GM23338 (cell line): ENCODE data around the gene COL8A2. TPM values are rescaled to one million over a fixed set of nuclear protein-coding genes. Genes with fewer than 3 reads are reported as not detected.

Experiments used
- polyA plus RNA-seq: library from polyadenylated mRNA; unstranded; fragments of >200 nt; fragmentation: Nextera tagmentation; extraction: Ambion mirVana; gene quantifications from 2 replicates; pipeline ENCODE4 v1.2.1, GENCODE V29; 2016
- total RNA-seq: library from RNA; depleted of rRNA; stranded (reverse); fragments of >200 nt; shearing (Covaris generic); gene quantifications from 2 replicates; pipeline ENCODE4 v1.2.3, GENCODE V29; 2014
- TF ChIP-seq, protein P1 (sequence below): fragments of 250-450 bp; sonication (Bioruptor Pico); IDR thresholded peaks from 2 replicates; pipeline ENCODE4 v1.5.0; 2020; ENCODE audit warnings: mild to moderate bottlenecking, moderate library complexity
- TF ChIP-seq, protein P2 (sequence below): IDR thresholded peaks from 2 replicates; pipeline ENCODE4 v1.6.1; 2016; ENCODE audit warnings: antibody characterized with exemption
- TF ChIP-seq, protein P3 (sequence below): IDR thresholded peaks from one replicate; pipeline ENCODE4 v1.6.1; 2018; ENCODE audit warnings: antibody characterized with exemption; ENCODE audit not compliant: unreplicated experiment

Gene COL8A2
- total and polyA plus RNA-seq, 2 experiments from 2014 or later, result 0.95 to 4.9 TPM

DNA sequence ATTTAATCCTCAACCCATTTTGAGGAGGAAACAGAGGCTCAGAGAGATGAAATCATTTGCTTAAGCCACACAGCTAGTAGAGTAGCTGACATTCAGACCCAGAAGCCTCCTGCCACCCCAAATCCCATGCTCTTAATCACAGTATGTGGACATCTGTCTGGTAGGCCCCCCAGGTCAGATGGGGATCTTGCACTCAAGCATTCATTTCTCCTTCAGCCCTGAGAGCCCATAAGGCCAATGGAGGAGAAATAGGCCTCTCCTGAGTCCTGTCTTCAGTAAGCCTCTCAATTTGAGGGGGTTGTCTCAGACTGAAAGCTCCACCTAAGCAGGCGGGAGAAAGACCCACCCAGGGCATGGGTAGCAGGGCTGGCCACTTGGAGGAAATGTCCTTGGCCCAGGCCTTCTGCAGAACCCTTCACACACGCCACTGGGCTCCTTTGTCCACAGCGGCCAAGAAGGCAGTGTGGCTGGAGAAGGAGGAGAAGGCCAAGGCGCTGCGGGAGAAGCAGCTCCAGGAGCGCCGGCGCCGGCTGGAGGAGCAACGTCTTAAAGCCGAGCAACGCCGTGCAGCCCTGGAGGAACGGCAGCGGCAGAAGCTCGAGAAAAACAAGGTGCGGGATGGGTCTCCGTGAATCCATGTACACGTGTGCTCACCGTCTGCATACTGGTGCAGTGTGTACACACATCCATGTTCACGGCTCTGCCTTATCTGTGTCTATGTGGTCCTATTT is 47.2 kb upstream of the COL8A2 start (continued):
- TF ChIP-seq, protein P1, sequence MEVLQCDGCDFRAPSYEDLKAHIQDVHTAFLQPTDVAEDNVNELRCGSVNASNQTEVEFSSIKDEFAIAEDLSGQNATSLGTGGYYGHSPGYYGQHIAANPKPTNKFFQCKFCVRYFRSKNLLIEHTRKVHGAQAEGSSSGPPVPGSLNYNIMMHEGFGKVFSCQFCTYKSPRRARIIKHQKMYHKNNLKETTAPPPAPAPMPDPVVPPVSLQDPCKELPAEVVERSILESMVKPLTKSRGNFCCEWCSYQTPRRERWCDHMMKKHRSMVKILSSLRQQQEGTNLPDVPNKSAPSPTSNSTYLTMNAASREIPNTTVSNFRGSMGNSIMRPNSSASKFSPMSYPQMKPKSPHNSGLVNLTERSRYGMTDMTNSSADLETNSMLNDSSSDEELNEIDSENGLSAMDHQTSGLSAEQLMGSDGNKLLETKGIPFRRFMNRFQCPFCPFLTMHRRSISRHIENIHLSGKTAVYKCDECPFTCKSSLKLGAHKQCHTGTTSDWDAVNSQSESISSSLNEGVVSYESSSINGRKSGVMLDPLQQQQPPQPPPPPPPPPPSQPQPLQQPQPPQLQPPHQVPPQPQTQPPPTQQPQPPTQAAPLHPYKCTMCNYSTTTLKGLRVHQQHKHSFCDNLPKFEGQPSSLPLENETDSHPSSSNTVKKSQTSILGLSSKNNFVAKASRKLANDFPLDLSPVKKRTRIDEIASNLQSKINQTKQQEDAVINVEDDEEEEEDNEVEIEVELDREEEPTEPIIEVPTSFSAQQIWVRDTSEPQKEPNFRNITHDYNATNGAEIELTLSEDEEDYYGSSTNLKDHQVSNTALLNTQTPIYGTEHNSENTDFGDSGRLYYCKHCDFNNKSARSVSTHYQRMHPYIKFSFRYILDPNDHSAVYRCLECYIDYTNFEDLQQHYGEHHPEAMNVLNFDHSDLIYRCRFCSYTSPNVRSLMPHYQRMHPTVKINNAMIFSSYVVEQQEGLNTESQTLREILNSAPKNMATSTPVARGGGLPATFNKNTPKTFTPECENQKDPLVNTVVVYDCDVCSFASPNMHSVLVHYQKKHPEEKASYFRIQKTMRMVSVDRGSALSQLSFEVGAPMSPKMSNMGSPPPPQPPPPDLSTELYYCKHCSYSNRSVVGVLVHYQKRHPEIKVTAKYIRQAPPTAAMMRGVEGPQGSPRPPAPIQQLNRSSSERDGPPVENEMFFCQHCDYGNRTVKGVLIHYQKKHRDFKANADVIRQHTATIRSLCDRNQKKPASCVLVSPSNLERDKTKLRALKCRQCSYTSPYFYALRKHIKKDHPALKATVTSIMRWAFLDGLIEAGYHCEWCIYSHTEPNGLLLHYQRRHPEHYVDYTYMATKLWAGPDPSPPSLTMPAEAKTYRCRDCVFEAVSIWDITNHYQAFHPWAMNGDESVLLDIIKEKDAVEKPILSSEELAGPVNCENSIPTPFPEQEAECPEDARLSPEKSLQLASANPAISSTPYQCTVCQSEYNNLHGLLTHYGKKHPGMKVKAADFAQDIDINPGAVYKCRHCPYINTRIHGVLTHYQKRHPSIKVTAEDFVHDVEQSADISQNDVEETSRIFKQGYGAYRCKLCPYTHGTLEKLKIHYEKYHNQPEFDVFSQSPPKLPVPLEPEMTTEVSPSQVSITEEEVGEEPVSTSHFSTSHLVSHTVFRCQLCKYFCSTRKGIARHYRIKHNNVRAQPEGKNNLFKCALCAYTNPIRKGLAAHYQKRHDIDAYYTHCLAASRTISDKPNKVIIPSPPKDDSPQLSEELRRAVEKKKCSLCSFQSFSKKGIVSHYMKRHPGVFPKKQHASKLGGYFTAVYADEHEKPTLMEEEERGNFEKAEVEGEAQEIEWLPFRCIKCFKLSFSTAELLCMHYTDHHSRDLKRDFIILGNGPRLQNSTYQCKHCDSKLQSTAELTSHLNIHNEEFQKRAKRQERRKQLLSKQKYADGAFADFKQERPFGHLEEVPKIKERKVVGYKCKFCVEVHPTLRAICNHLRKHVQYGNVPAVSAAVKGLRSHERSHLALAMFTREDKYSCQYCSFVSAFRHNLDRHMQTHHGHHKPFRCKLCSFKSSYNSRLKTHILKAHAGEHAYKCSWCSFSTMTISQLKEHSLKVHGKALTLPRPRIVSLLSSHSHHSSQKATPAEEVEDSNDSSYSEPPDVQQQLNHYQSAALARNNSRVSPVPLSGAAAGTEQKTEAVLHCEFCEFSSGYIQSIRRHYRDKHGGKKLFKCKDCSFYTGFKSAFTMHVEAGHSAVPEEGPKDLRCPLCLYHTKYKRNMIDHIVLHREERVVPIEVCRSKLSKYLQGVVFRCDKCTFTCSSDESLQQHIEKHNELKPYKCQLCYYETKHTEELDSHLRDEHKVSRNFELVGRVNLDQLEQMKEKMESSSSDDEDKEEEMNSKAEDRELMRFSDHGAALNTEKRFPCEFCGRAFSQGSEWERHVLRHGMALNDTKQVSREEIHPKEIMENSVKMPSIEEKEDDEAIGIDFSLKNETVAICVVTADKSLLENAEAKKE (CRISPR knock-in tag), result no peak
- TF ChIP-seq, protein P2, sequence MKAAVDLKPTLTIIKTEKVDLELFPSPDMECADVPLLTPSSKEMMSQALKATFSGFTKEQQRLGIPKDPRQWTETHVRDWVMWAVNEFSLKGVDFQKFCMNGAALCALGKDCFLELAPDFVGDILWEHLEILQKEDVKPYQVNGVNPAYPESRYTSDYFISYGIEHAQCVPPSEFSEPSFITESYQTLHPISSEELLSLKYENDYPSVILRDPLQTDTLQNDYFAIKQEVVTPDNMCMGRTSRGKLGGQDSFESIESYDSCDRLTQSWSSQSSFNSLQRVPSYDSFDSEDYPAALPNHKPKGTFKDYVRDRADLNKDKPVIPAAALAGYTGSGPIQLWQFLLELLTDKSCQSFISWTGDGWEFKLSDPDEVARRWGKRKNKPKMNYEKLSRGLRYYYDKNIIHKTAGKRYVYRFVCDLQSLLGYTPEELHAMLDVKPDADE, result no peak
- TF ChIP-seq, protein P3, sequence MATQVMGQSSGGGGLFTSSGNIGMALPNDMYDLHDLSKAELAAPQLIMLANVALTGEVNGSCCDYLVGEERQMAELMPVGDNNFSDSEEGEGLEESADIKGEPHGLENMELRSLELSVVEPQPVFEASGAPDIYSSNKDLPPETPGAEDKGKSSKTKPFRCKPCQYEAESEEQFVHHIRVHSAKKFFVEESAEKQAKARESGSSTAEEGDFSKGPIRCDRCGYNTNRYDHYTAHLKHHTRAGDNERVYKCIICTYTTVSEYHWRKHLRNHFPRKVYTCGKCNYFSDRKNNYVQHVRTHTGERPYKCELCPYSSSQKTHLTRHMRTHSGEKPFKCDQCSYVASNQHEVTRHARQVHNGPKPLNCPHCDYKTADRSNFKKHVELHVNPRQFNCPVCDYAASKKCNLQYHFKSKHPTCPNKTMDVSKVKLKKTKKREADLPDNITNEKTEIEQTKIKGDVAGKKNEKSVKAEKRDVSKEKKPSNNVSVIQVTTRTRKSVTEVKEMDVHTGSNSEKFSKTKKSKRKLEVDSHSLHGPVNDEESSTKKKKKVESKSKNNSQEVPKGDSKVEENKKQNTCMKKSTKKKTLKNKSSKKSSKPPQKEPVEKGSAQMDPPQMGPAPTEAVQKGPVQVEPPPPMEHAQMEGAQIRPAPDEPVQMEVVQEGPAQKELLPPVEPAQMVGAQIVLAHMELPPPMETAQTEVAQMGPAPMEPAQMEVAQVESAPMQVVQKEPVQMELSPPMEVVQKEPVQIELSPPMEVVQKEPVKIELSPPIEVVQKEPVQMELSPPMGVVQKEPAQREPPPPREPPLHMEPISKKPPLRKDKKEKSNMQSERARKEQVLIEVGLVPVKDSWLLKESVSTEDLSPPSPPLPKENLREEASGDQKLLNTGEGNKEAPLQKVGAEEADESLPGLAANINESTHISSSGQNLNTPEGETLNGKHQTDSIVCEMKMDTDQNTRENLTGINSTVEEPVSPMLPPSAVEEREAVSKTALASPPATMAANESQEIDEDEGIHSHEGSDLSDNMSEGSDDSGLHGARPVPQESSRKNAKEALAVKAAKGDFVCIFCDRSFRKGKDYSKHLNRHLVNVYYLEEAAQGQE, result no peak
